ENCODE results near the gene WBP1L. TPM values are rescaled to one million over a fixed set of nuclear protein-coding genes. Genes with fewer than 3 reads are reported as not detected.

Gene WBP1L
- total and polyA plus RNA-seq, 2 of the 13 experiments (the other 11 are each of a cell fraction or from before 2014, with no cell fraction given), result 8.3 to 12.3 TPM

DNA sequence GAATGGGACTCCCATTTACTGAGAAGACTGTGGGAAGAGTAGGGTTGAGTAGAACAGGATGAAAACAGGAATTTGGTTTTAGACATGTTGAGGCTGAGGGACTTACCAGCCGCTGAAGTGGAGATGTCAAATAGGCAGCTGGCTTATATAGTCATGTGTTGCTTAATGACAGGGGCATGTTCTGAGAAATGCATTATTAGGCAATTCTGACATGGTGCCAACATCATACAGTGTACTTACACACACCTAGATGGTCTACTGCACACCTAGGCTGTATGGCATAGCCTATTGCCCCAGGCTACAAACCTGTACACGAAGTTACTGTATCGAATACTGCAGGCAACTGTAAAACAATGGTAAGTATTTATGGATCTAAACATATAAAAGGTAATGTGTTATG is 47.0 kb upstream of the WBP1L start (continued):
- TF ChIP-seq MAZ (IDR thresholded peaks at IDR 0.05; ENCODE audit: borderline replicate concordance, low read depth, low read length), result no peak
- TF ChIP-seq MAZ (CRISPR knock-in tag; IDR thresholded peaks at IDR 0.05; ENCODE audit: low read depth), result no peak
- no peak for TF ChIP-seq PRPF4 (IDR thresholded peaks at IDR 0.05; ENCODE audit: low read depth, low read length, poor library complexity, severe bottlenecking)
- no peak for TF ChIP-seq RAD51 (IDR thresholded peaks at IDR 0.05; ENCODE audit: borderline replicate concordance)
- TF ChIP-seq ZNF572 (CRISPR knock-in tag; IDR thresholded peaks at IDR 0.05), result no peak
- TF ChIP-seq, protein P1, sequence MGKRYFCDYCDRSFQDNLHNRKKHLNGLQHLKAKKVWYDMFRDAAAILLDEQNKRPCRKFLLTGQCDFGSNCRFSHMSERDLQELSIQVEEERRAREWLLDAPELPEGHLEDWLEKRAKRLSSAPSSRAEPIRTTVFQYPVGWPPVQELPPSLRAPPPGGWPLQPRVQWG (CRISPR knock-in tag; IDR thresholded peaks at IDR 0.05; ENCODE audit: borderline replicate concordance, low read depth), result no peak

DNA sequence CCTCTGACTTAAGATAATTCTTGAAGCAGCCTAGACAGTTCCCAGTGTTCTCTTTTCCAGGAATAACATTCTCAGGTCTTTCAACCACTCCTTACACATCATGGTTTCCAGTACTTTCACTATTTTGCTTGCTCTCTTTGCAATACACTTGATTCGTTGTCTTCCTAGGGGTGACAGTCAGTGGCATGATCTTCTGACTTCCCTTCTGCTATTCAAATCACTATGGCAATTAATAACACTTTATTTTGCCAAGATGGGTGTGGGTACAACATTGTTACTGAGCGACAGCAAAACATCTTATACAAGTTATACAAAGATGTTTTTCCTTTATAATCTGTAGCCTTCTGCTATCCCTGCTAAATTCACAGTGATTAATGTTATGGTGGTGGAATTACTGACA is 44.9 kb upstream of the WBP1L start:
- H3K36me3 ChIP-seq (replicated peaks in 1 of 2; ENCODE audit: control insufficient read depth in 1 of 2, insufficient read depth in 2 of 2, low read length in 2 of 2), result peaks cover 5 to 21% of the 10 kb centered on the region in 2 experiments; a peak in 3 of 5 replicates
- TF ChIP-seq ZC3H13 (CRISPR knock-in tag; IDR thresholded peaks at IDR 0.05) (no peak), SIN3A (IDR thresholded peaks at IDR 0.05; ENCODE audit: borderline replicate concordance, low read depth, low read length) (no peak), SRY (CRISPR knock-in tag; IDR thresholded peaks at IDR 0.05) (no peak), HCFC1 (IDR thresholded peaks at IDR 0.05; ENCODE audit: low read depth, low read length) (no peak), GATA4 (IDR thresholded peaks at IDR 0.05; ENCODE audit: borderline replicate concordance, low read depth) (no peak), MXI1 (IDR thresholded peaks at IDR 0.05; ENCODE audit: borderline replicate concordance, low read depth, low read length) (no peak), KLF6 (CRISPR knock-in tag; IDR thresholded peaks at IDR 0.05) (no peak), ZBTB1 (CRISPR knock-in tag; IDR thresholded peaks at IDR 0.05; ENCODE audit: borderline replicate concordance) (no peak), ZSCAN25 (CRISPR knock-in tag; IDR thresholded peaks at IDR 0.05) (no peak), ELF3 (CRISPR knock-in tag; IDR thresholded peaks at IDR 0.05) (no peak)
- TF ChIP-seq, protein P2, sequence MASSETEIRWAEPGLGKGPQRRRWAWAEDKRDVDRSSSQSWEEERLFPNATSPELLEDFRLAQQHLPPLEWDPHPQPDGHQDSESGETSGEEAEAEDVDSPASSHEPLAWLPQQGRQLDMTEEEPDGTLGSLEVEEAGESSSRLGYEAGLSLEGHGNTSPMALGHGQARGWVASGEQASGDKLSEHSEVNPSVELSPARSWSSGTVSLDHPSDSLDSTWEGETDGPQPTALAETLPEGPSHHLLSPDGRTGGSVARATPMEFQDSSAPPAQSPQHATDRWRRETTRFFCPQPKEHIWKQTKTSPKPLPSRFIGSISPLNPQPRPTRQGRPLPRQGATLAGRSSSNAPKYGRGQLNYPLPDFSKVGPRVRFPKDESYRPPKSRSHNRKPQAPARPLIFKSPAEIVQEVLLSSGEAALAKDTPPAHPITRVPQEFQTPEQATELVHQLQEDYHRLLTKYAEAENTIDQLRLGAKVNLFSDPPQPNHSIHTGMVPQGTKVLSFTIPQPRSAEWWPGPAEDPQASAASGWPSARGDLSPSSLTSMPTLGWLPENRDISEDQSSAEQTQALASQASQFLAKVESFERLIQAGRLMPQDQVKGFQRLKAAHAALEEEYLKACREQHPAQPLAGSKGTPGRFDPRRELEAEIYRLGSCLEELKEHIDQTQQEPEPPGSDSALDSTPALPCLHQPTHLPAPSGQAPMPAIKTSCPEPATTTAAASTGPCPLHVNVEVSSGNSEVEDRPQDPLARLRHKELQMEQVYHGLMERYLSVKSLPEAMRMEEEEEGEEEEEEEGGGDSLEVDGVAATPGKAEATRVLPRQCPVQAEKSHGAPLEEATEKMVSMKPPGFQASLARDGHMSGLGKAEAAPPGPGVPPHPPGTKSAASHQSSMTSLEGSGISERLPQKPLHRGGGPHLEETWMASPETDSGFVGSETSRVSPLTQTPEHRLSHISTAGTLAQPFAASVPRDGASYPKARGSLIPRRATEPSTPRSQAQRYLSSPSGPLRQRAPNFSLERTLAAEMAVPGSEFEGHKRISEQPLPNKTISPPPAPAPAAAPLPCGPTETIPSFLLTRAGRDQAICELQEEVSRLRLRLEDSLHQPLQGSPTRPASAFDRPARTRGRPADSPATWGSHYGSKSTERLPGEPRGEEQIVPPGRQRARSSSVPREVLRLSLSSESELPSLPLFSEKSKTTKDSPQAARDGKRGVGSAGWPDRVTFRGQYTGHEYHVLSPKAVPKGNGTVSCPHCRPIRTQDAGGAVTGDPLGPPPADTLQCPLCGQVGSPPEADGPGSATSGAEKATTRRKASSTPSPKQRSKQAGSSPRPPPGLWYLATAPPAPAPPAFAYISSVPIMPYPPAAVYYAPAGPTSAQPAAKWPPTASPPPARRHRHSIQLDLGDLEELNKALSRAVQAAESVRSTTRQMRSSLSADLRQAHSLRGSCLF (CRISPR knock-in tag; IDR thresholded peaks at IDR 0.05; ENCODE audit: borderline replicate concordance), result no peak
- WGBS (ENCODE audit: low lambda C conversion rate), result 94% methylated on average over 2 of the region's 2 CpGs

More for the DNA sequence above, 44.9 kb upstream of the WBP1L start:
- intact Hi-C loops (cut with micrococcal nuclease; ENCODE audit: unreplicated experiment), result no loop called here
- in situ Hi-C loops (cut with HindIII; ENCODE audit: extremely low pct_ligation_motif_present, low pct_unique_long_range_greater_than_20kb), result no loop called here
- no peak for FAIRE-seq
- Histone ChIP-seq H3K27ac (ENCODE audit: extremely low read length, insufficient read depth, low read length) (no peak overlapping the region), H3K9ac (ENCODE audit: insufficient read depth, low read depth, low read length) (no peak overlapping the region), H2AFZ (ENCODE audit: low read length) (no peak overlapping the region), H4K20me1 (ENCODE audit: insufficient read depth, low read length) (no peaks in the 10 kb centered on the region), H3K4me1 (ENCODE audit: insufficient read depth, low read length) (no peaks in the 10 kb centered on the region), H3K79me2 (ENCODE audit: insufficient read depth, low read length) (no peaks in the 10 kb centered on the region), H3K27me3 (ENCODE audit: control insufficient read depth in 1 of 2, insufficient read depth in 2 of 2, low read length in 2 of 2) (no peaks in the 10 kb centered on the region), H3K4me2 (ENCODE audit: low read depth, low read length) (no peak overlapping the region), H3K4me3 (replicated peaks in 1 of 3; ENCODE audit: insufficient read depth in 1 of 3, low read depth in 2 of 3, low read length in 3 of 3) (no peak overlapping the region), H3K9me3 (ENCODE audit: low read length) (no peaks in the 10 kb centered on the region)
- CTCF ChIA-PET (ENCODE audit: low intra/inter-chr PET ratio, low total read pairs), result no interaction called here
- POLR2A ChIA-PET, result no interaction called here
- no peak for DNase-seq (ENCODE audit: low spot score)
- no peak for ATAC-seq
- BruUV-seq (replicated peaks), result no TSS peak
